ENCODE data around the gene ARHGAP24.

ARHGAP24 gene

GRCh38 chr4:85732124-85732523 lies 257.2 kb downstream of the ARHGAP24 start:
- ATAC-seq (ENCODE audit: low read depth) (no peak), DNase-seq (ENCODE audit: low spot score) (no peak)
- Histone ChIP-seq H3K9me3 (ENCODE audit: severe bottlenecking) (no peaks in the 10 kb centered on the region), H3K36me3 (ENCODE audit: low read depth) (no peaks in the 10 kb centered on the region), H3K4me1 (ENCODE audit: insufficient read depth, poor library complexity, severe bottlenecking) (no peaks in the 10 kb centered on the region), H3K27ac (ENCODE audit: poor library complexity, severe bottlenecking) (no peak overlapping the region), H3K4me3 (ENCODE audit: severe bottlenecking) (no peak overlapping the region), H3K27me3 (ENCODE audit: insufficient read depth, poor library complexity, severe bottlenecking) (no peaks in the 10 kb centered on the region)
- TF ChIP-seq CTCF (IDR thresholded peaks at IDR 0.05; ENCODE audit: poor library complexity, severe bottlenecking), result no peak

GRCh38 chr4:85733798-85734197 lies 258.8 kb downstream of the ARHGAP24 start:
- no peaks in the 10 kb centered on the region for H3K36me3 ChIP-seq (ENCODE audit: low read depth)
- no peak overlapping the region for H3K4me3 ChIP-seq (ENCODE audit: severe bottlenecking)
- DNase-seq (ENCODE audit: low spot score) (no peak), ATAC-seq (ENCODE audit: low read depth) (no peak)
- no peaks in the 10 kb centered on the region for H3K9me3 ChIP-seq (ENCODE audit: severe bottlenecking)
- no peaks in the 10 kb centered on the region for H3K27me3 ChIP-seq (ENCODE audit: insufficient read depth, poor library complexity, severe bottlenecking)
- no peaks in the 10 kb centered on the region for H3K4me1 ChIP-seq (ENCODE audit: insufficient read depth, poor library complexity, severe bottlenecking)
- no peak for TF ChIP-seq CTCF (IDR thresholded peaks at IDR 0.05; ENCODE audit: poor library complexity, severe bottlenecking)
- H3K27ac ChIP-seq (ENCODE audit: poor library complexity, severe bottlenecking), result no peak overlapping the region

- no peaks in the 10 kb centered on the region for H3K4me1 ChIP-seq (ENCODE audit: insufficient read depth, poor library complexity, severe bottlenecking)
- H3K27ac ChIP-seq (ENCODE audit: poor library complexity, severe bottlenecking), result no peak overlapping the region
- no peaks in the 10 kb centered on the region for H3K36me3 ChIP-seq (ENCODE audit: low read depth)
- H3K27me3 ChIP-seq (ENCODE audit: insufficient read depth, poor library complexity, severe bottlenecking), result no peaks in the 10 kb centered on the region
- no peak for ATAC-seq (ENCODE audit: low read depth)
- no peak for TF ChIP-seq CTCF (IDR thresholded peaks at IDR 0.05; ENCODE audit: poor library complexity, severe bottlenecking)
- H3K9me3 ChIP-seq (ENCODE audit: severe bottlenecking), result no peaks in the 10 kb centered on the region
- H3K4me3 ChIP-seq (ENCODE audit: severe bottlenecking), result no peak overlapping the region
- DNase-seq (ENCODE audit: low spot score), result no peak
Observed at GRCh38 chr4:85734424-85734831, 259.5 kb downstream of the ARHGAP24 start.

GRCh38 chr4:85736571-85736970 lies 261.6 kb downstream of the ARHGAP24 start:
- Histone ChIP-seq H3K27ac (ENCODE audit: poor library complexity, severe bottlenecking) (no peak overlapping the region), H3K4me3 (ENCODE audit: severe bottlenecking) (no peak overlapping the region), H3K27me3 (ENCODE audit: insufficient read depth, poor library complexity, severe bottlenecking) (no peaks in the 10 kb centered on the region), H3K36me3 (ENCODE audit: low read depth) (no peaks in the 10 kb centered on the region), H3K9me3 (ENCODE audit: severe bottlenecking) (no peaks in the 10 kb centered on the region), H3K4me1 (ENCODE audit: insufficient read depth, poor library complexity, severe bottlenecking) (peaks cover 5% of the 10 kb centered on the region)
- ATAC-seq (ENCODE audit: low read depth), result no peak
- no peak for DNase-seq (ENCODE audit: low spot score)
- no peak for TF ChIP-seq CTCF (IDR thresholded peaks at IDR 0.05; ENCODE audit: poor library complexity, severe bottlenecking)

- H3K27me3 ChIP-seq (ENCODE audit: insufficient read depth, poor library complexity, severe bottlenecking), result no peaks in the 10 kb centered on the region
- H3K36me3 ChIP-seq (ENCODE audit: low read depth), result no peaks in the 10 kb centered on the region
- TF ChIP-seq CTCF (IDR thresholded peaks at IDR 0.05; ENCODE audit: poor library complexity, severe bottlenecking), result no peak
- no peak overlapping the region for H3K4me3 ChIP-seq (ENCODE audit: severe bottlenecking)
- H3K27ac ChIP-seq (ENCODE audit: poor library complexity, severe bottlenecking), result no peak overlapping the region
- DNase-seq (ENCODE audit: low spot score), result no peak
- ATAC-seq (ENCODE audit: low read depth), result no peak
- H3K9me3 ChIP-seq (ENCODE audit: severe bottlenecking), result no peaks in the 10 kb centered on the region
- peaks cover 5% of the 10 kb centered on the region for H3K4me1 ChIP-seq (ENCODE audit: insufficient read depth, poor library complexity, severe bottlenecking)
Observed at GRCh38 chr4:85737254-85737653, 262.3 kb downstream of the ARHGAP24 start.
